Liver (tissue), 3 donors: ENCODE results near the gene CAMK2B.

Experiments
- FOXA1 ChIP-seq: IDR thresholded peaks from 2 replicates; pipeline ENCODE4 v1.6.1; 2016; ENCODE audit warnings: antibody characterized with exemption
- JUND ChIP-seq, 2 donors: IDR thresholded peaks; 2 replicates each; pipeline ENCODE4 v1.6.1; 2016; ENCODE audit warnings: antibody characterized with exemption in 2 of 2
- RAD21 ChIP-seq, 2 donors: IDR thresholded peaks; 2 replicates each; pipeline ENCODE4 v1.6.1; 2016; ENCODE audit warnings: antibody characterized with exemption in 2 of 2, mild to moderate bottlenecking in 2 of 2
- RXRA ChIP-seq, 2 donors: IDR thresholded peaks; 2 replicates each; pipeline ENCODE4 v1.6.1; 2017 to 2018; ENCODE audit warnings: antibody characterized with exemption in 2 of 2, mild to moderate bottlenecking in 1 of 2
- YY1 ChIP-seq: IDR thresholded peaks from 2 replicates; pipeline ENCODE4 v1.6.1; 2016; ENCODE audit warnings: antibody characterized with exemption, mild to moderate bottlenecking
- TF ChIP-seq, protein P1 (sequence below): fragments of 150-350 bp; IDR thresholded peaks from 2 replicates; pipeline ENCODE4 v1.5.1; 2017; ENCODE audit warnings: improper control_type of control experiment, low read depth, low read length; ENCODE audit not compliant: missing input control
- donor health status: healthy.
- donor health status: healthy.

DNA sequence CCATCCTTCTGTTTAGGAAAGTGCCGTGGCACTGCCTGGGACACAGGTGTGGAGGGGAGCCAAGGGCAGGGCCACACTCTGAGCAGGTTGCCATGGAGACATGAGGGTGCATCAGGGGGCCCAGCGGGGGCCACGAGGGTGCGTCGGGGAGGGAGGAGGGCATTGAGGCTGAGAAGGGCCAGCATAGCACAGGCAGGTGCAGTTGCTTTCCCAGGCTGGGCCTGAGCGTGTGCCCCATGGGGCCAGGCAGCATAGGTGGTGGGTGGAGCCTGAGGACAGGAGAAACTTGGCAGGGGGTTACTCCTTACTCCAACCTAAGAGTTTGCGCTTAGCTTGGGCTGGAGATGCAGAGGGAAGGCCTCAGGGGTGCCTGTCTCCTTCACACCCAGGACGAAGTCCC lies 109.4 kb downstream of the CAMK2B start:
- TF ChIP-seq, protein P1, sequence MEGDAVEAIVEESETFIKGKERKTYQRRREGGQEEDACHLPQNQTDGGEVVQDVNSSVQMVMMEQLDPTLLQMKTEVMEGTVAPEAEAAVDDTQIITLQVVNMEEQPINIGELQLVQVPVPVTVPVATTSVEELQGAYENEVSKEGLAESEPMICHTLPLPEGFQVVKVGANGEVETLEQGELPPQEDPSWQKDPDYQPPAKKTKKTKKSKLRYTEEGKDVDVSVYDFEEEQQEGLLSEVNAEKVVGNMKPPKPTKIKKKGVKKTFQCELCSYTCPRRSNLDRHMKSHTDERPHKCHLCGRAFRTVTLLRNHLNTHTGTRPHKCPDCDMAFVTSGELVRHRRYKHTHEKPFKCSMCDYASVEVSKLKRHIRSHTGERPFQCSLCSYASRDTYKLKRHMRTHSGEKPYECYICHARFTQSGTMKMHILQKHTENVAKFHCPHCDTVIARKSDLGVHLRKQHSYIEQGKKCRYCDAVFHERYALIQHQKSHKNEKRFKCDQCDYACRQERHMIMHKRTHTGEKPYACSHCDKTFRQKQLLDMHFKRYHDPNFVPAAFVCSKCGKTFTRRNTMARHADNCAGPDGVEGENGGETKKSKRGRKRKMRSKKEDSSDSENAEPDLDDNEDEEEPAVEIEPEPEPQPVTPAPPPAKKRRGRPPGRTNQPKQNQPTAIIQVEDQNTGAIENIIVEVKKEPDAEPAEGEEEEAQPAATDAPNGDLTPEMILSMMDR, result no peak
- TF ChIP-seq RAD21 (IDR thresholded peaks at IDR 0.05) (no peak), FOXA1 (no peak), JUND (IDR thresholded peaks at IDR 0.05) (no peak), YY1 (no peak), RXRA (IDR thresholded peaks at IDR 0.05) (no peak)
